Stimulated activated CD4-positive, alpha-beta T cell treated with anti-CD3 and anti-CD28 coated beads, Interleukin-1b, Interleukin-23, amount 100 ng/mL, for 1 hour (primary cell): ENCODE measurements around the gene BMPR1B.

Experiments
- DNase-seq, 2 donors: peaks; one replicate each; pipeline ENCODE4 v3.0.0-alpha.2; 2020; ENCODE audit warnings: low read depth in 2 of 2

Gene BMPR1B

DNA sequence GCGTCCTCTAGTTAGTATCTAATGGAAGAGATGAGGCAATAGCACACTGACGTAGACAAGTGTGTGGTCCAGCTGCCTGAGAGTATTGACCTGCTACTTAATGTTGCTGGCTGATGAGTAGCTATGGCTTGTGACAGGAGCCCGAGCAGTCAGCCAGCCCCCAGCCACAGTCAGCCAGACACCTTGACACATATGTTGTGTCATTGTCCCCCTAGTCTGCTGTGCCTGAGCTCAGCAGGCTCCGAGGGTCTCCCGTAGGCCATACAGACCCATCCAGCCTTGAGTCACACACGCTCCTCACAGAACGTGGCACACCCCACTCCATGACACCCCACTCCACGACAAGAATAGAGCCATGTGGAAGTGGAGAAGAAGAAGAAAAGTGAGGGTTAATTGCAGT lies 428.9 kb downstream of the BMPR1B start:
- no peak for DNase-seq

DNA sequence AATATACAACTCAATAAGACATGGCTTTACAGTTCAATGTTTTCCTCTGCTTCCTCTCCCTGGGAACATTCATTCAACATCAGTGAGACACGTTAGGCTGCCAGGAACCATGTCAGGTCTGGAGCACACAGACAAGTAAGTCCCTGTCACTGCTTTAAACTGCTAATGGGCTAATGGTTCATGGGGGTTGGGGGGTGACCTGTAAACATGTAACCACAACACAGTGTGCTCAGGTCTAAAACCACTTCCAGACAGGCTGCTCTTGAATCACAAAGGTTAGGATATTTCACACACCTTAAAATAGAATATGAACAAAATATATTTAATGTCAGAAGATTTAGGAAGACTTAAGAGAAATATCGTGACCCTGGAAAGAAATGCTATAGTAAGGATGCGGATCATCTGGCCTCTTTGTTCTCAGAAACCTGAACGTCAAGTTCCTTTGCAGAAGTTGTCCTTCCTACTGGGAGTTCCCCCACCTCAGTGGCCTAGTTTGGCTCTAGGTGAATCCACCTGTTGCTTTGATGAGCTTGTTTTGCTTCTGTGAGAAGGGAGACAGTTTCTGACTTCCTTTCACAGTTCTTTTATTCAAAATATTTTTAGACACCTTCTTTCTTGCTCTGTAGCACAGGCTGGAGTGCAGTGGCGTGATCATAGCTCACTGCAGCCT lies 431.1 kb downstream of the BMPR1B start:
- DNase-seq, result no peak

DNA sequence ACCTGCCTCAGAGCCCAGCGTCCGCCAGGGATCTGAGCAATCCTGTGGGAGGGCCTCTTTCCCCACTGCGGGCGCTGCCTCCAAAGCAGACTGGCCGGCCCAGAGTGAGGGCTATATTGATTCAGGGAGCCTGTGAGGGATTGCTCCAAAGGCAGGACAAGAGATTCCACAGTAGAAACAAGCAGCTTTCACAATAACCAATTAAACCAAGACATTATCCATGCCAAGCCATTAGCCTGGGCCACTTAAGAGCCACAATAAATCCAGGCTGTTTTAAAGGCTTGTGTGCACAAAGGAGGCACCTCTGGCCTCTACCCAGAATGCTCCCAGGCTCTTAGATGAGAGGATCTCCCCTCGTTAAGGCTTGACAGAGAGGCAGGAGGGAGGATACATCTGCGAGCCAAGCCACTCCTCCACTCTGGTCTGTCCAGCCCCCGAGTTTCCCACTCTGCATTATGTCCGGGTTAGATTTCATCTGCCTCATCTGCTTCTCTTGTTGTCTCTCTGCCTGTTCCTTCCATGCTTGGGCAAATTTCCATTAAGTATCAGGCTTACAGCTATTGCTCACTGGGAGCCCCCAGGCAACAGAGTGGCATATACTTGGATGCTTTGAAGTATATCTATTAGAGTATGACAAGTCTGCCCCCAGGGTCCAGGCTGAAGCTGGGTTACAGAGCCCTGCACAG lies 433.1 kb downstream of the BMPR1B start:
- DNase-seq, result no peak

- DNase-seq, result no peak
Observed at GRCh38 chr4:95191537-95191936, 433.8 kb downstream of the BMPR1B start.

DNA sequence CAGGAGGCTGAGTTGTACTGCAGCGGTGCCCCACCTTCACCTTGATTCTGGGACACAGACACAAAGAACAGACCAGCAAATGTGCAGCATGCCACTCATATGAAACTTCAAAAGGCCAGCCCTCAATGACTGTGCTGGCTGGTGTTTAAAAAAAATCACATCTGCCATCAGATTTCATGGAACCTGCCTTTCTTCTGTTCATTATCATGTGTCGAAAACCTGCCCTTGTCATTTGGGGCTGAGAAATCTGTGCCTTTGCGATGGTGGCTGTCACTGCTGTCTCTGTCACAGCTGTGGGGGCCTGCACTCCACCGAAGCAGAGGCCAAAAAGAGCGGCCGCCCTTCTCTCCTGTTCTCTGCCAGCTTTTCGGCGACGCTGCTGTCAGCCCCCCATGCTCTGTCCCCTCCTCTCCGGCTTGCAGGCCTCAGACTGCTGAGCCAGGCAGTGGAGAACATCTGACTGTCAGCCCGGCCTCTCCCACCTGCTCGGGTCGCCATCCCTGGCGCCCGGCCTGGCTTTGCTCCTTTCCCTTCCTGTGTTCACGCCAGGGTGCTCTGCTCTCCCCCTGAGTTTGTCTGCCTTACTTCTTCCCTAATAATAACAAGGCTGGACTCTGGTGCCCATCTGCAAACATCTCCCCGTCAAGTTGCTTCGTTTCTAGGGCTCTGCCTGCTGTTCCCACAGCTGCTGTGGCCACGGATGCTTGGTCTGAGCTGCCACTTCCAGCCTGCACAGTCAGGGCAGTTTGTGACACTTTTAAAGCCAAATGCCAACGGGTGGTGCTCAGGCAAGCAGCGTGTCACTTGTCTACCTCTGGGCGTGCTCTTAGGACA lies 435.9 kb downstream of the BMPR1B start:
- DNase-seq, result no peak

DNA sequence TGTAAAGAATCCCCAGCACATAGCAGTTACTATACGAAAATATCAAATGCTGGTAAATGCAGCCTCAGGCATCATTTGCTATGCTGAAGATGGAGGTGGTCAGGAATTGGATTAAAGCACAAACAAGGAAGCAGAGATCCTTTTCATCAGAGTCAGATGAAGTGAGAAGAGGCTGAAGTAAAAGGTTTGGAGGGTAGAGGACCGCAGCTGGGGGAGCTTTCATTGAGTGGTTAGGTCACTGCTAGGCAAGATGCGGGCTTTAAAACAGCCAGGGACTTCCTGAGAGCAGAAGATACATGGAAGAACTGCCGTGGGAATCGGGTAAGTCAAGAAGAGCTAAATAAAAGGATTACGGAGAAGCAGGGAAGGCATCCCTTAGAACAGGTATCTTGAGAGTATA lies 439.6 kb downstream of the BMPR1B start:
- DNase-seq, result no peak

GRCh38 chr4:95198961-95199360 lies 441.2 kb downstream of the BMPR1B start:
- no peak for DNase-seq

- DNase-seq, result no peak
Observed at GRCh38 chr4:95204267-95204844, 446.6 kb downstream of the BMPR1B start.

DNA sequence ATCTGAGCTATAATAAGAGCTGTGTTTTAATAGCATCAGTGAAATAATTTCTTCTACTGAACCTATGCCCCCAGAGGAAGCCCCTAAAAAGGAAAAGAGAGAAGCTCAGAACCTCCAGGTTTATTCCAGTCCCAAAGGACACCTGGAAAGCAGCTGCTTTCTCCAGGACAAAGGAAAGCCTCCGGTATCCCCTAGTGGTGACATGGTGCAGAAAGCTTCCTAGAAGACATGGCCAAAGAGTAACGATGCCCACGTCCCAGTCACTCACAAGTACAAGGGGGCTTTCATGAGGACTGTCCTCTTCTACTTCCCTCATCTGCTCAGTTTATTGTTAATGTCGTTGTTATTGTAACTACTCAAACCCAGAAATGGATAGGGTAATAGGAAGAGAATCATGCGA lies 447.1 kb downstream of the BMPR1B start:
- DNase-seq, result no peak
